ENCODE data around the gene KANSL1.

DNA sequence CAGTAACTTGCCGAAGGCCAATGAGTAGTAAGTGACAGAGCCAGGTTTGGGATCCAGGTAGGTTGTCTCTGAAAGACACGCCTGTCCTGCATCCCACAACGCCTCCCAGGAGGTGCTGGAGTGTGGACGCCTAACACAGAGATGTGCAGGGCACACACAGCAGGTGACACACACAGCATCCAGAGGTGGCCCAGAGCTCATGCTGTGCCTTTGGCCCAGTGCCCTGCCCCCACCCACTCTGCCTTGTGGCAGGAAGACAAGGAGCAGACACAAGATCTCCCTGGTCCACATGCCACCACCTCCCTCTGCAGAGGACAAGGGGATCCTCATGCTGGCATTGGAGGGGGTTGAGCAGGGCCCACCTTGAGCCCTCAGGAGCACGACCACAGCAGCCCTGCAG lies 208.9 kb downstream of the KANSL1 start:
- TF ChIP-seq CREB1 (CRISPR knock-in tag; IDR thresholded peaks at IDR 0.05) (no peak), ATF2 (CRISPR knock-in tag; IDR thresholded peaks at IDR 0.05; ENCODE audit: borderline replicate concordance, low read depth) (no peak), CTCF (IDR thresholded peaks at IDR 0.05) (no peak), ZNF121 (CRISPR knock-in tag; IDR thresholded peaks at IDR 0.05) (no peak), ZNF138 (CRISPR knock-in tag; conservative IDR thresholded peaks at IDR 0.05) (no peak), ESRRA (CRISPR knock-in tag; IDR thresholded peaks at IDR 0.05; ENCODE audit: borderline replicate concordance) (no peak), TCF7 (CRISPR knock-in tag; IDR thresholded peaks at IDR 0.05; ENCODE audit: low read depth) (no peak), MAX (CRISPR knock-in tag; IDR thresholded peaks at IDR 0.05) (no peak)

All from WTC11 (cell line).